NCI-H460 (cell line): ENCODE measurements around the gene CTXND1. TPM values are rescaled to one million over a fixed set of nuclear protein-coding genes. Genes with fewer than 3 reads are reported as not detected.
"Not testable (repeated sequence)": the region's sequence is repeated elsewhere in the genome, so short reads cannot be mapped to it uniquely, and the experiment has no call there.

Source experiments
- DNase-seq: peaks from one replicate; pipeline ENCODE4 v3.0.0-alpha.2; 2016; ENCODE audit warnings: low read depth; ENCODE audit errors: extremely low read depth
- polyA plus RNA-seq: library from polyadenylated mRNA; depleted of rRNA; stranded (reverse); fragments of >200 nt; gene quantifications from 2 replicates; pipeline ENCODE4 v1.2.3, GENCODE V29; 2014; cell fraction: nucleus; rRNA removed
- total RNA-seq: library from RNA; depleted of rRNA; stranded (reverse); fragments of >200 nt; shearing (Covaris generic); gene quantifications from 2 replicates; pipeline ENCODE4 v1.2.3, GENCODE V29; 2014; rRNA removed

The CTXND1 gene
- not detected in 2 replicates for total RNA-seq
- not detected in 2 replicates for polyA plus RNA-seq

DNA sequence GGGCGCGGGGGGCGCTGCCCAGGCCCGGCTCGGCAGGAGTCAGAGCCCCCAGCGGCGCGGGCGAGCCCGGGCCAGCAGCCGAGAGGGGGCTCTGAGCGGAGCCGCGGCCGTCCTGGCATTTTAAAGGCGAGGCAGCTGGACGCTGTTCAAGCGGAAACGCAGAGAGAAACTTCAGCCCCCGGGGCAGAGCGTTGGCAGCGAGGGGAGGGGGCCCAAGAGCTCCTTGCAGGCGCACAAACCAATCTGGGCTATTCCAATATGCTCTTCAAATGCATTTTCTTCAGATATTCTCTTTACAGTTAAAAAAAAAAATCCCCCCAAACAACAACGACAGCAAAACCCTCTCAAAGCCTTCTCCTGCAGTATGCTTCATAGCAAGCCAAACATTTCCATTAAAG lies at the start of gene CTXND1:
CTXND1 (minus strand) TSS at position 93 of the 398 bp plus-strand sequence. CDS start 50,264 bp downstream, outside the sequence.
- no peak for DNase-seq

GRCh38 chr15:80301472-80301871 lies 49.5 kb upstream of the CTXND1 start:
- no peak for DNase-seq

DNA sequence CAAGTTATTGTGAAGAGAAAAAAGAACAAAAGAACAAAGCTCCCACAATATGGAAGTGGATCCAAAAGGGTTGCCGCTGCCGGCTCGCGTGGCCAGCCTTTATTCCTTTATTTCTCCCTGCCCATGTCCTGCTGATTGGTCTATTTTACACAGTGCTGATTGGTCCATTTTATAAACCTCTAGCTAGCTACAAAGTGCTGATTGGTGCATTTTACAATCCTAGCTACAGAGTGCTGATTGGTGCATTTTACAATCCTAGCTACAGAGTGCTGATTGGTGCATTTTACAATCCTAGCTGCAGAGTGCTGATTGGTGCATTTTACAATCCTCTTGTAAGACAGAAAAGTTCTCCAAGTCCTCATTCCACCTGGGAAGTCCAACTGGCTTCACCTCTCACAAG lies 43.8 kb upstream of the CTXND1 start:
- not testable (repeated sequence) for DNase-seq

- DNase-seq, result no peak
These were observed 40.1 kb upstream of the CTXND1 start for GRCh38 chr15:80292079-80292478.

DNA sequence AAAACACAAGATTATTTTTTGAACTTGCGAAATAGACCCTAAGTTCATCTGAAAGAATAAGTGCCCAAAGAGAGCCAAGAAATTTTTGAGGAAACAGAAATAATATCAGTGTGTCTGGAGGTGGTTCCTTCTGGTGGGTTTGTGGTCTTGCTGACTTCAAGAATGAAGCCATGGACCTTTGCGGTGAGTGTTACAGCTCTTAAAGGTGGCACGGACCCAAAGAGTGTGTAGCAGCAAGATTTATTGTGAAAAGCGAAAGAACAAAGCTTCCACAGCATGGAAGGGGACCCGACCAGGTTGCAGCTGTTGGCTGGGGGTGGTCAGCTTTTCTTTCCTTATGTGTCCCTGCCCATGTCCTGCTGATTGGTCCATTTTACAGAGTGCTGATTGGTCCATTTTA lies 38.9 kb upstream of the CTXND1 start:
- DNase-seq, result not testable (repeated sequence)

- DNase-seq, result no peak
These were observed 37.8 kb upstream of the CTXND1 start for GRCh38 chr15:80289528-80290495.

DNA sequence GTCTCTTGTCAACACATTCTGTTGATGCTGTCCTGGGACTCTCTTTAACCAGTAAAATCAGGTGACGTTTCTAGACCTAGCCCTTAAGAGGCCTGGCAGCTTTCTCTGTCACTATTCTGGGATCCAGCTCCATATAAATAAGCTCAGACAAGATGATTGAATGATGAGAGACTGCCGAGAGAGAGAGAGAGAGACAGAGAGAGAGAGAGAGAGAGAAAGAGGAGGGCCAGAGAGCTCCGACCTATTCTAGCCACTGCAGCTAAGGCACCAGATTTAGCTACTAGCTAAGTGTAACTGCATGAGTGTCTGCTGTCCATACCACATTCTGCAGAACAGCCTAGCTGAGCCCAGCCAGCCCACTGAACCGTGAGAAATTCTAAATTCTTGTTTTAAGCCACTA lies 36.1 kb upstream of the CTXND1 start:
- DNase-seq, result no peak

GRCh38 chr15:80286055-80286454 lies 34.0 kb upstream of the CTXND1 start:
- DNase-seq, result no peak

- DNase-seq, result no peak
These were observed 33.4 kb upstream of the CTXND1 start for GRCh38 chr15:80285379-80285778.

- no peak for DNase-seq
These were observed 31.5 kb upstream of the CTXND1 start for GRCh38 chr15:80283531-80283930.

- no peak for DNase-seq
These were observed 25.1 kb upstream of the CTXND1 start for GRCh38 chr15:80277147-80277546.

- DNase-seq, result no peak
These were observed 23.9 kb upstream of the CTXND1 start for GRCh38 chr15:80275961-80276360.

DNA sequence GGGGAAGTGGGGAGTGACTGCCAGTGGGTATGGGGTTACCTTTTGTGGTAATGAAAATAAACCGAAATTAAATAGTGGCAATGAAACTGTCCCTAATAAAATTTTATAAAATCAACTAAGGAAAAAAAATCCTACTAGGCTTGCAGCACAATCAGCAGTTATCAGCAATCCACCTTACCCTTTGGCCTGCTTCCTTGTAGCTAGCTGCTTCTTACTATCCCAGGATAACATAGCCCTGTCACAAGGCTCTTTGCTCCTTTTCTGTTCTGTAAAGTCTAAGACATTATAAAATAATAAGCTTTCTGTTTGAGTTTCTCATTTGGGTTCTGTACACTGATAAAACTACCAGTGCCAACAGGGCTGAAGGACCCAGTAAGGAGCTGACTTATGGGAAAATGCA lies 23.0 kb upstream of the CTXND1 start:
- DNase-seq, result no peak

DNA sequence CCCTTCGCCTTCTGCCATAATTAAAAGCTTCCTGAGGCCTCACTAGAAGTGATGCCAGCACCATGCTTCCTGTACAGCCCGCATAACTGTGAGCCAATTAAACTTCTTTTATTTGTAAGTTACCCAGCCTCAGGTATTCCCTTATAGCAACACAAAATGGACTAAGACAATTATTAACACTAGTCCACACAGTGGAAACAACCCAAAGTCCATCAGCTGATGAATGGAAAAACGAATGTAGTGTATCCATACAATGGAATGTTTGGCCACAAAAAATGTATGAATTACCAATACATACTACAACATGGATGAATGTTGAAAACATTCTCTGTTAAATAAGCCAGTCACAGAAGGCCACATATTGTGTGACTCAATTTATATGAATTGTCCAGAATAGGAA lies 22.5 kb upstream of the CTXND1 start:
- DNase-seq, result no peak

GRCh38 chr15:80272987-80273386 lies 21.0 kb upstream of the CTXND1 start:
- DNase-seq, result no peak

GRCh38 chr15:80270472-80270871 lies 18.5 kb upstream of the CTXND1 start:
- DNase-seq, result no peak

DNA sequence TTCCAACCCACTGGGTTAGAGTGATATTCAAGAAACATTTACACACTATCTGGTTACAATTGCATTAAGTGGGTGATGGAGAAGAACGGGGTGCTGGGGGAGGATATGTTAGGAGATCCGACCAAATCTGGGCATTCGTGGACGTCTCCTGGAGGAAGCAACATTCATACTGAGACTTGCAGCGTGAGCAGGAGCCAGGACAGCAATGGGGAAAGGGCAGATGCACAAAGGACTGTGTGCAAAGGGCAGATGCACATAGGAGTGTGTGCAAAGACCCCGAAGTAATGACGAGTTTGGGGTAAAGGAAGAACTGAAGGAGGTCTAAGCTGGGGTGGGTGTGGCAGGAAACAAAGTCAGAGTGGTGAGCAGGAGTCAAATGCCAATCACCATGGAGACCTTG lies 16.1 kb upstream of the CTXND1 start:
- DNase-seq, result no peak

DNA sequence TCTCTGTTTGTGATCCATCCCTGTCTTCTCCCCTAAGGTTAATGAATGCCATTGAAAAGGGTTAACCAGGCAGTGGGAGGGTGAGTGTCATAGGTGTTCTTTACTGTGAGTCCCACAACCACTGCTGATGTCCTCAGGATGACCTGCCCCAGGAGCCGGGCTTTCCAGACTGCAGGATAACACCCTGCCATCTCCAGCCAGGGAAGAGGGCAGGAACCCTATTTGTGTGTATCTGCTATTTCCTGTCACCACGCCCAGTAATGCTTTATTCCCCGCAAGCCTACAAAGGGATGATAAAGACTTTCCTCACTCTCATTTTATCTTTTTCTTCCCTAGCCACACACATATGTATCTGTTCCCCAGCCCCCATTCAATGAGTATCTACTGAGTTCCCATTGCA lies 15.6 kb upstream of the CTXND1 start:
- DNase-seq, result no peak

GRCh38 chr15:80266745-80267144 lies 14.7 kb upstream of the CTXND1 start:
- no peak for DNase-seq

GRCh38 chr15:80266113-80266512 lies 14.1 kb upstream of the CTXND1 start:
- no peak for DNase-seq

- no peak for DNase-seq
These were observed 13.0 kb upstream of the CTXND1 start for GRCh38 chr15:80265021-80265420.

DNA sequence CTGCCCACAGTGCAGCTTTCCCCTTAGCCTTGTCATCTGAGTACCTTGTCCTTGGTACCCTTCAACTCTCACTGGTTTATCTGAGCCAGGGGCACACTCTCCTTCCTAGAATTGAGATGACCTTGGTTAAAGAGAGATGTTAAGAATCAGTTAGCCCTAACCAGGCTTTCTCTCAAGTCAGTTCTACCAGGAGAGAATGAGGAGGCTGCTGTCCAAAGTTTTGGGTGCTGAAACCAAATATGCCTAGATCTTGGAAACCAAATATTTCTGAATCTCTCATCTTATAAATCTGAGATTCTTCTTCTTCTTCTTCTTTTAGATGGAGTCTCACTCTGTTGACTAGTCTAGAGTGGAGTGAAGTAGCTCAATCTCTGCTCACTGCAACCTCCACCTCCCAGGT lies 12.0 kb upstream of the CTXND1 start:
- DNase-seq, result no peak
